KG1 (cell line): ENCODE results near the gene PPP1R27.

Experiments
- DNase-seq: peaks from one replicate; lab custom pipeline; 2025; lab: John Stamatoyannopoulos, UW

The PPP1R27 gene

DNA sequence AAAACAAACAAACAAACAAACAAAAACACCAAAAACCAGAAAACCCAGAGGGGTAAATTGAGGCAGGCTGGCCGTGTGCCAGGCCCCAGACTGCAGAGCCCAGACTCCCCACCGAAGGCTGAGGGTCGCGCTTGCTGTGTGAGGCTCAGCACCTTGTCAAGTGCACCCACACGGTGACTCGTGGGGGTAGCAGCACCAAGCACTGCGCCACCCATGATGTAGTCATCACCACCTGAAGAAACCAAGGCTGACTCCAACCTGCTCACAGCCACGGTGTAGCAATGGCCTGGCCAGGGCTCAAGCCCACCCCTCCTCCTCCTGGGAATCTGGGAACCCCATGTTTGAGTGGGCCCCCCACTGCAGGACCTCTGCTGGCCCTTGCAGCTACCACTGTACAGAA is 13.7 kb downstream of the PPP1R27 start:
- no peak for DNase-seq

DNA sequence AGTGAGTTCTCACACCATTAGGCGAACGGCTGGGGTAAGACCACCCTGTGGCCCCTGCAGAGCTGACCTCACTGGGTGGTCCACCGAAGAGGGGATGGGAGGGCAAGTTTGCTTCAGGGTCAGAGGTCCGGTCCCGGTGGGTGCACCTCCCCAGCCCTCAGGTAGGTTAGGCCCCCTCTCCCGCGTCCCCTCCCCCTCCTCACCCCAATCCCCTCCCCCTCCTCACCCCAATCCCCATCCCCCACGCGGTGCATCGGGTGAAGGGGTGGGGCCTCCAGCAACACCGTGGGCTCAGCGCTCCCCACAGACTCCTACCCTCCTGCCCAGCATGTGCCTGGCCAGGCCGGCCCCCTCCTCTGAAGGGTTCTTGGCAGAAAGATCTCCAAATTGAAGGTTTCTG is 15.1 kb downstream of the PPP1R27 start:
- no peak for DNase-seq

DNA sequence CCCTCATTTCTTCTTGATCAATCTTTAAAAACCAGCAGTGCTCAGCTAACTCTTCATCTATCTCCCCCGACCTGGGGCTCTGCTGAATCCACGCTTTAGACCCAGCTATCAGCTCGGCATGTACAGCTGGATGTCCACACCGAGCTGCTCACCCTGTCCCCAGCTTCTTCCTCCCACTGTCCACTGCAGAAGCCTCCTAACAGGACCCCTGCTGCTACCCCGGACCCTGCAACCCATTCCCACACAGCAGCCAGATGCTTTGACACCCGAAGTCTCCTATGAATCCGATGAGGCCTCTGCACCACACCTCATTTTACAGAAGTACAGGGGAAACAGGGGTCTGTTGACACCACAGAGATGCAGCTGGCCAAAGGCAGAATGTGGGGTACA is 17.1 kb downstream of the PPP1R27 start:
- no peak for DNase-seq

GRCh38 chr17:81815646-81815986 is 19.2 kb downstream of the PPP1R27 start:
- DNase-seq = no peak

- DNase-seq = no peak
These were observed 19.9 kb downstream of the PPP1R27 start for GRCh38 chr17:81814748-81815645.

GRCh38 chr17:81813861-81814683 is 20.8 kb downstream of the PPP1R27 start:
- DNase-seq = no peak

DNA sequence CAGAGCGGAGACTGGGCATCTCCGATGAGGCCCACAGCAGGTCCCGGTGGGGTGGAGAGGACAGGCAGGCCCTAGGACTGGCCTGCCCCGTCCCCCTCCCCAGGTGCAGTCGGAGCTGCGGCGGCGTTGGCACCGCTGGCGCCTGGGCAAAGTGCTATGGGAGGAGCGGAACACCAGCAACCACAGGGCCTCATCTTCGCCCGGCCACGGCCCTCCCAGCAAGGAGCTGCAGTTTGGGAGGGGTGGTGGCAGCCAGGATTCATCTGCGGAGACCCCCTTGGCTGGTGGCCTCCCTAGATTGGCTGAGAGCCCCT is 21.5 kb downstream of the PPP1R27 start:
- DNase-seq = no peak

DNA sequence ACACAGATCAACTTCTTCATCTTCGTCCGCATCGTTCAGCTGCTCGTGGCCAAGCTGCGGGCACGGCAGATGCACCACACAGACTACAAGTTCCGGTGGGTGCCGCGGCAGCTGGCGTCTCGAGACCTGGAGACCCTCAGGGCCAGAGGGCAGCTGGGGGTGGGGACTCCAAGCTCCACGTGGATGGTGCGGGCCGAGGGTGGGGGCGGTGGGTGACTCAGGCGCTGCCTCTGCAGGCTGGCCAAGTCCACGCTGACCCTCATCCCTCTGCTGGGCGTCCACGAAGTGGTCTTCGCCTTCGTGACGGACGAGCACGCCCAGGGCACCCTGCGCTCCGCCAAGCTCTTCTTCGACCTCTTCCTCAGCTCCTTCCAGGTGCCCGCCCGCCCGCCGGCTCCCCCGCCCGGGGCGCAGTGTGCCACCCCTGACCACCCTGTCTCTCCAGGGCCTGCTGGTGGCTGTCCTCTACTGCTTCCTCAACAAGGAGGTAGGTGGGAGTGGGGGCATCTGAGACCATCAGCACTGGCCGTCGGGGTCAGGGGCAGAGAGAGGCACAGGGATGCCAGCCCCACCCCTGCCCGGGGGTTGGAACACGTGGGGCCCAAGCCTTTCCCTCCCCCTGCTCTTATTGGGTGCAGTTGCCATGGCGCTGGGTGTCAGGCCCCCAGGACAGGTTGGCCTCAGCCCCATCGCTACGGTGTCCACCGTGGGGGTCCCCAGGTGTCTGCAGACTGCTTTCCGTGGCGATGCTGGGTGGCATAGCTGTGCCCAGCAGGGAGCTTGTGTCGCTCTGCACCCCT is 22.1 kb downstream of the PPP1R27 start:
- DNase-seq = no peak

DNA sequence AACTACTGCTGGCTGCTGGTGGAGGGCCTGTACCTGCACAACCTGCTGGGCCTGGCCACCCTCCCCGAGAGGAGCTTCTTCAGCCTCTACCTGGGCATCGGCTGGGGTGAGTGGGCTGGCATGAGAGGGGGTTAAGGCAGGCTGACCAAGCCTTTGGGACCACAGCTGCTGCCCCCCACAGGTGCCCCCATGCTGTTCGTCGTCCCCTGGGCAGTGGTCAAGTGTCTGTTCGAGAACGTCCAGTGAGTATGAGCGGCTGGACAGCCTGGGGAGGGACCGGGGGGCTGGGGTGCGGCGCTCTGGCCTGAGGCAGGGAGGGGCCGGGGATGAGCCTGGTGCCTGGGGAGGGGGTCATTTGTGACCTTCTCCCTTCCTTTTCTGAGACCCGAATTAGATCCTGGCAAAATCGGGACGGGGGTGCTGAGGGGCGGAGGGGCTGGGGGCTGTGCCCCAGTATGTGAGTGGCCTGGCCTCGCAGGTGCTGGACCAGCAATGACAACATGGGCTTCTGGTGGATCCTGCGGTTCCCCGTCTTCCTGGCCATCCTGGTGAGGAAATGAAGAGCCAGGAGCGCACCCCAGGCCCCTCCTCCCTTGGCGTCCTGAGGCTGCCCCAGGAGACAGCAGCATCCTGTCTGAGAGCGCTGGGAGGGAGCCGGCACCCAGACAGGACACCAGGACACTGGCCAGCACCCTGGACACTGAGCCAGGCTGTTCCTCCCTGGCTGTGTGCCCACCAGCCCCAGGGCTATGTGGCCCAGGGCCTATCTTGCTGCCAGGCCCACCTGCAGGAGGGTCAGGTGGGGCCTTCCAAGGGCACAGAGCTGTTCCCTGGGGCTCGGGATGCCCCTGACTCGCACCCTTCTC is 22.9 kb downstream of the PPP1R27 start:
- DNase-seq = no peak

DNA sequence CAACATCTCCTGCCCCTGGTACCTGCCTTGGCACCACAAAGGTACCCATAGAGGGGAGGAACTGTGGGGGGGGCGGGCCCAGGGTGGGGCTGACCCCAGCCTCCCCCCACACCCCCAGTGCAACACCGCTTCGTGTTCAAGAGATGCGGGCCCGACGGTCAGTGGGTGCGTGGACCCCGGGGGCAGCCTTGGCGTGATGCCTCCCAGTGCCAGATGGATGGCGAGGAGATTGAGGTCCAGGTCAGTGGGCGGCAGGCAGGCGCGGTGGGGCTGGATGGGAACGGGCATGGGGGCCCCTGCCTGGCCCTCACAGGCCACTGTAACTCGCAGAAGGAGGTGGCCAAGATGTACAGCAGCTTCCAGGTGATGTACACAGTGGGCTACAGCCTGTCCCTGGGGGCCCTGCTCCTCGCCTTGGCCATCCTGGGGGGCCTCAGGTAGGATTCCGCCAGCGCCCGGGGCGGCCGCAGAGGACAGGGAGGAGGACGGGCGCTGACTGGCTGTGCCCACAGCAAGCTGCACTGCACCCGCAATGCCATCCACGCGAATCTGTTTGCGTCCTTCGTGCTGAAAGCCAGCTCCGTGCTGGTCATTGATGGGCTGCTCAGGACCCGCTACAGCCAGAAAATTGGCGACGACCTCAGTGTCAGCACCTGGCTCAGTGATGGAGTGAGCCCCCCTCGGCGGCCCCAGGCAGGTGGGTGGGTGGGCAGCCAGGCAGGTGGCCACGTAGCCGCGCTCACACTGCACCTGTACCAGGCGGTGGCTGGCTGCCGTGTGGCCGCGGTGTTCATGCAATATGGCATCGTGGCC is 23.8 kb downstream of the PPP1R27 start:
- no peak for DNase-seq

GRCh38 chr17:81810476-81810875 is 24.4 kb downstream of the PPP1R27 start:
- no peak for DNase-seq

DNA sequence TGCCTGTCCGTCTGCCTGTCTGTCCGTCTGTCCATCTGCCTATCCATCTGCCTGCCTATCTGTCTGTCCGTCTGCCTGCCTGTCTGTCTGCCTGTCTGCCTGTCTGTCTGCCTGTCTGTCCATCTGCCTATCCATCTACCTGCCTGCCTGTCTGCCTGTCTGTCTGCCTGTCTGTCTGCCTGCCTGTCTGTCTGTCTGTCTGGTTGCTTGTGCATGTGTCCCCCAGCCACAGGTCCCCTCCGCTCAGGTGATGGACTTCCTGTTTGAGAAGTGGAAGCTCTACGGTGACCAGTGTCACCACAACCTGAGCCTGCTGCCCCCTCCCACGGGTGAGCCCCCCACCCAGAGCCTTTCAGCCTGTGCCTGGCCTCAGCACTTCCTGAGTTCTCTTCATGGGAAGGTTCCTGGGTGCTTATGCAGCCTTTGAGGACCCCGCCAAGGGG is 25.3 kb downstream of the PPP1R27 start:
- no peak for DNase-seq

DNA sequence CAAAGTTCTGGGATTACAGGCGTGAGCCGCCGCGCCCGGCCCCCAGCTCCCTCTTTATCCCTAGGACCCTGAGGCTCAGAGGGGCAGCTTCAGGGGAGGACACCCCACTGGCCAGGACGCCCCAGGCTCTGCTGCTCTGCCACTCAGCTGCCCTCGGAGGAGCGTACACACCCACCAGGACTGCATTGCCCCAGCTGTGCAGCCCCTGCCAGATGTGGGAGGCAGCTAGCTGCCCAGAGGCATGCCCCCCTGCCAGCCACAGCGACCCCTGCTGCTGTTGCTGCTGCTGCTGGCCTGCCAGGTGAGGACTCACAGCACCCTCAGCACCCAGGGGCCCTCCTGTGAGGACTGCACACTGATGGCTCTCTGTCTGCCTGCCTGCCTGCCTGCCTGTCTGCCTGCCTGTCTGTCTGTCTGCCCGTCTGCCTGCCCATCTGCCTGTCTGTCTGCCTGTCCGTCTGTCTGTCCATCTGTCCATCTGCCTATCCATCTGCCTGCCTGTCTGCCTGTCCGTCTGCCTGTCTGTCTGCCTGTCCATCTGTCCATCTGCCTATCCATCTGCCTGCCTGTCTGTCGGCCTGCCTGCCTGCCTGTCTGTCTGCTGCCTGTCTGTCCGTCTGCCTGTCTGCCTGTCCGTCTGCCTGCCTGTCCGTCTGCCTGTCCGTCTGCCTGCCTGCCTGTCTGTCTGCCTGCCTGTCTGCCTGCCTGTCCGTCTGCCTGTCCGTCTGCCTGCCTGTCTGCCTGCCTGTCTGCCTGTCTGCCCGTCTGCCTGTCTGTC is 25.9 kb downstream of the PPP1R27 start:
- no peak for DNase-seq

GRCh38 chr17:81807839-81808238 is 27.0 kb downstream of the PPP1R27 start:
- no peak for DNase-seq

- DNase-seq = no peak
These were observed 27.6 kb downstream of the PPP1R27 start for GRCh38 chr17:81807210-81807719.

- no peak for DNase-seq
These were observed 28.2 kb downstream of the PPP1R27 start for GRCh38 chr17:81806461-81807209.

DNA sequence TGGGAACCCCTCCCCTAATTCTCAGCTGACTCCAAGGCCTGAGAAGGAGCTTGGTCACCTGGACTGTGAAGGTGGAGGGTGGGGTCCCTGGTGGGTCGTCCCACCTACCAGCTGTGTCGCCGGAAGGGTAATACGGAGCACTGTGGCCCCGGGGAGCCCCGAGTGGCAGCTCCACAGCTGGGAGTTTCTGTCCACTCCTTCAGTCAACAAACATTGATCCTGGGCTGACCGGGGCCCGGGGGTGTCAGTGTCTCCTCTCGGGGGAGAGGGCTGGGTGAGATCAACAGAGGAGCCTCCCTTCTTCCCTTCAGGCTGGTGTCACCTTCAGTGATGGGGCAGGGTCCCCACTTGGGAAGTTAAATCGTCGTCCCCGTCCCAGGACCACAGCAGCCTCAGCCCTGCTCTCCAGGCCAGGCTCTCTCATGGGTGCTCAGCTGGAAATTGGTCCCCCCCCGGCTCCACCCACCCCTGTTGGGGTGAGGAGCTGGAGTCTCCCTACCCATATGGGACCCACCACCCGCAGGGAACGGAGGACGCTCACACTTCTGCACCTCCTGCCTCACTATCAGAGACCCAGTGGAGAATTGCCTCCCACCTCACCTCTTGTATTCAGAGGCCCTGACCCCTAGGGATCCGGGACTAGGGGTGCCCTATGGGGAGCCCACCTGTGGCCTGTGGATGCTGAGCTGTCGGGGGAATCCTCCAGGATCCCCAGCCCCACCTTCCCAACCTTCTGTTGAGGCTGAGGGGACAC is 29.0 kb downstream of the PPP1R27 start:
- no peak for DNase-seq
